Measurements from ENCODE around the gene EPS15.

DNA sequence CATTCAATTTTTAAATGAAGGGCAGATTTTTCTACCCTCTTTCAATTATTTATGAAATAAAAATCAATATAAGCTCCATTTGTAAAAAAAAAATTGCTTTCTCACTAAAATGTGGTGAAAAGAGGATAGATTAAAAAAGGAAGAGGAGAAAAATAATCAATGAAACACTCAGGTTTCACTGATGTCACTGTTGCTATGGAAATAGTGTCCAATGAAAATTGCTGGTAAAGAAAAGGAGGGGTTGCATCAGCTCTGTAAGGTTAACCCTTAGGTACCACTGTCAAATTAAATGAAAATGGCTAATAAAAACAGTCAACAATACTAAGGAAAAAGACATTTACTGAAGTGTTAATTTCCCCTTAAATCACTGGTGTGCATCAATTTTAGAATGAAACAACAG lies 97.1 kb downstream of the EPS15 start:
- TF ChIP-seq, protein P1, sequence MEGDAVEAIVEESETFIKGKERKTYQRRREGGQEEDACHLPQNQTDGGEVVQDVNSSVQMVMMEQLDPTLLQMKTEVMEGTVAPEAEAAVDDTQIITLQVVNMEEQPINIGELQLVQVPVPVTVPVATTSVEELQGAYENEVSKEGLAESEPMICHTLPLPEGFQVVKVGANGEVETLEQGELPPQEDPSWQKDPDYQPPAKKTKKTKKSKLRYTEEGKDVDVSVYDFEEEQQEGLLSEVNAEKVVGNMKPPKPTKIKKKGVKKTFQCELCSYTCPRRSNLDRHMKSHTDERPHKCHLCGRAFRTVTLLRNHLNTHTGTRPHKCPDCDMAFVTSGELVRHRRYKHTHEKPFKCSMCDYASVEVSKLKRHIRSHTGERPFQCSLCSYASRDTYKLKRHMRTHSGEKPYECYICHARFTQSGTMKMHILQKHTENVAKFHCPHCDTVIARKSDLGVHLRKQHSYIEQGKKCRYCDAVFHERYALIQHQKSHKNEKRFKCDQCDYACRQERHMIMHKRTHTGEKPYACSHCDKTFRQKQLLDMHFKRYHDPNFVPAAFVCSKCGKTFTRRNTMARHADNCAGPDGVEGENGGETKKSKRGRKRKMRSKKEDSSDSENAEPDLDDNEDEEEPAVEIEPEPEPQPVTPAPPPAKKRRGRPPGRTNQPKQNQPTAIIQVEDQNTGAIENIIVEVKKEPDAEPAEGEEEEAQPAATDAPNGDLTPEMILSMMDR (IDR thresholded peaks at IDR 0.05; ENCODE audit: insufficient read depth, low read length, poor library complexity, severe bottlenecking) = no peak
- TF ChIP-seq EZH2phosphoT487 (conservative IDR thresholded peaks at IDR 0.05; ENCODE audit: low read length) = no peak
